GM19328 (cell line): Measurements from ENCODE around the gene THBS1.

Source experiments
- ATAC-seq: cut with Tn5 transposase; IDR thresholded peaks from one replicate; pipeline ENCODE4 v1.9.1; 2021; ENCODE audit warnings: mild to moderate bottlenecking, moderate library complexity; ENCODE audit not compliant: unreplicated experiment

THBS1 gene

GRCh38 chr15:39573844-39574243 is 7.0 kb upstream of the THBS1 start:
- ATAC-seq: no peak

GRCh38 chr15:39574427-39574826 is 6.5 kb upstream of the THBS1 start:
- ATAC-seq: no peak

- ATAC-seq: no peak
Measured at GRCh38 chr15:39575180-39575579, 5.7 kb upstream of the THBS1 start.

GRCh38 chr15:39578851-39579486 is 1.9 kb upstream of the THBS1 start:
- ATAC-seq: no peak

GRCh38 chr15:39579487-39580116 is 1.3 kb upstream of the THBS1 start:
- no peak for ATAC-seq

- ATAC-seq: no peak
Measured at GRCh38 chr15:39580117-39580484, 778 bp upstream of the THBS1 start.

GRCh38 chr15:39581242-39581792 is 438 bp downstream of the THBS1 start:
- ATAC-seq: no peak

GRCh38 chr15:39581793-39582285 is 960 bp downstream of the THBS1 start:
- no peak for ATAC-seq

GRCh38 chr15:39582286-39582976 is 1.6 kb downstream of the THBS1 start:
- no peak for ATAC-seq

- ATAC-seq: no peak
Measured at GRCh38 chr15:39582977-39583595, 2.2 kb downstream of the THBS1 start.

- no peak for ATAC-seq
Measured at GRCh38 chr15:39583596-39584265, 2.9 kb downstream of the THBS1 start.

- no peak for ATAC-seq
Measured at GRCh38 chr15:39584266-39584659, 3.4 kb downstream of the THBS1 start.

- no peak for ATAC-seq
Measured at GRCh38 chr15:39584662-39585388, 3.9 kb downstream of the THBS1 start.

- no peak for ATAC-seq
Measured at GRCh38 chr15:39585389-39585841, 4.5 kb downstream of the THBS1 start.

GRCh38 chr15:39585871-39586301 is 5.0 kb downstream of the THBS1 start:
- no peak for ATAC-seq

- no peak for ATAC-seq
Measured at GRCh38 chr15:39586387-39587095, 5.7 kb downstream of the THBS1 start.

- ATAC-seq: no peak
Measured at GRCh38 chr15:39587096-39587721, 6.3 kb downstream of the THBS1 start.

- no peak for ATAC-seq
Measured at GRCh38 chr15:39587731-39588530, 7.1 kb downstream of the THBS1 start.
